Rectal smooth muscle tissue (tissue), 1 donor: Measurements from ENCODE around the gene CMTM1.
A peak's percentile ranks its signal among the peaks of the same experiment; 100 is the strongest.
"Not testable (repeated sequence)": the region's sequence is repeated elsewhere in the genome, so short reads cannot be mapped to it uniquely, and the experiment has no call there.

Source experiments
- H3K27ac ChIP-seq: one replicate; pipeline ENCODE4 v1.7.0; 2013; ENCODE audit warnings: low read depth, low read length, inconsistent platforms
- H3K27me3 ChIP-seq: one replicate; pipeline ENCODE4 v1.7.0; 2013; ENCODE audit warnings: low read length; ENCODE audit not compliant: control insufficient read depth, insufficient read depth
- H3K36me3 ChIP-seq: one replicate; pipeline ENCODE4 v1.7.0; 2013; ENCODE audit warnings: low read length; ENCODE audit not compliant: control insufficient read depth, insufficient read depth
- H3K4me1 ChIP-seq: one replicate; pipeline ENCODE4 v1.7.0; 2013; ENCODE audit warnings: low read length; ENCODE audit not compliant: control insufficient read depth, insufficient read depth
- H3K4me3 ChIP-seq: one replicate; pipeline ENCODE4 v1.7.0; 2013; ENCODE audit warnings: low read length
- H3K9ac ChIP-seq: one replicate; pipeline ENCODE4 v1.7.0; 2013; ENCODE audit warnings: low read length

CMTM1 gene

GRCh38 chr16:66594739-66595138 is 28.5 kb downstream of the CMTM1 start:
- no peaks in the 10 kb centered on the region for H3K36me3 ChIP-seq
- no peak overlapping the region for H3K9ac ChIP-seq
- H3K27me3 ChIP-seq = no peaks in the 10 kb centered on the region
- no peak overlapping the region for H3K4me3 ChIP-seq
- H3K4me1 ChIP-seq = no peaks in the 10 kb centered on the region
- no peak overlapping the region for H3K27ac ChIP-seq

- H3K27me3 ChIP-seq = not testable (repeated sequence)
Observed at GRCh38 chr16:66596559-66596958, 30.3 kb downstream of the CMTM1 start.

GRCh38 chr16:66596986-66597848 is 31.0 kb downstream of the CMTM1 start:
- Histone ChIP-seq H3K27ac (no peak overlapping the region), H3K36me3 (no peaks in the 10 kb centered on the region), H3K4me3 (no peak overlapping the region), H3K27me3 (no peaks in the 10 kb centered on the region), H3K4me1 (no peaks in the 10 kb centered on the region), H3K9ac (no peak overlapping the region)

More at GRCh38 chr16:66596559-66596958, 30.3 kb downstream of the CMTM1 start:
- not testable (repeated sequence) for H3K36me3 ChIP-seq, H3K4me3 ChIP-seq, H3K27ac ChIP-seq, H3K4me1 ChIP-seq, H3K9ac ChIP-seq

GRCh38 chr16:66598111-66598510 is 31.9 kb downstream of the CMTM1 start:
- Histone ChIP-seq H3K4me1 (no peaks in the 10 kb centered on the region), H3K27ac (no peak overlapping the region), H3K9ac (no peak overlapping the region)

GRCh38 chr16:66599726-66600125 is 33.5 kb downstream of the CMTM1 start:
- Histone ChIP-seq H3K4me1 (peaks cover 2% of the 10 kb centered on the region), H3K36me3 (no peaks in the 10 kb centered on the region), H3K27ac (no peak overlapping the region), H3K9ac (no peak overlapping the region), H3K27me3 (peaks cover 4% of the 10 kb centered on the region), H3K4me3 (no peak overlapping the region)

More at GRCh38 chr16:66598111-66598510, 31.9 kb downstream of the CMTM1 start:
- H3K4me3 ChIP-seq = no peak overlapping the region
- H3K27me3 ChIP-seq = no peaks in the 10 kb centered on the region
- H3K36me3 ChIP-seq = no peaks in the 10 kb centered on the region

DNA sequence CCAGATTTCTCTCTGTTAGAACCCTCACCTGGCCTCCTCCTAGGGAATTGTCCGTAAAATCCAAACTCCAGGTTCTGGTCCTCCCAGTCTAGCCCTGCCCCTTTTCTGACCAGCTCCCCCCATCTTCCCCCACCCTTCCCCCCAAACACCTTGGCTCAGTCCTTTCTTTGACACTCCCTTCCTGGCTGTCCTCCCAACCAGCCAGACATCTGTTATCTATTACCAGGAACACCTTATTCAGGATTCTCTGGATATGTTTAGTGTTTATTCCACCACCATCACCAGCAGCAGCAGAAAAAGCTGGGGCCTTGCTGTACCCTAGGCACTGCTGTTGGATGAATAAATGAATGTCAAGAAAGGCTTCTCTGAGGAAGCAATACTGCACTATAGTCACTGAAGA is 34.2 kb downstream of the CMTM1 start:
- no peak overlapping the region for H3K9ac ChIP-seq
- H3K27me3 ChIP-seq = peaks cover 4% of the 10 kb centered on the region
- peaks cover 2% of the 10 kb centered on the region for H3K4me1 ChIP-seq
- no peak overlapping the region for H3K4me3 ChIP-seq
- no peak overlapping the region for H3K27ac ChIP-seq
- no peaks in the 10 kb centered on the region for H3K36me3 ChIP-seq

DNA sequence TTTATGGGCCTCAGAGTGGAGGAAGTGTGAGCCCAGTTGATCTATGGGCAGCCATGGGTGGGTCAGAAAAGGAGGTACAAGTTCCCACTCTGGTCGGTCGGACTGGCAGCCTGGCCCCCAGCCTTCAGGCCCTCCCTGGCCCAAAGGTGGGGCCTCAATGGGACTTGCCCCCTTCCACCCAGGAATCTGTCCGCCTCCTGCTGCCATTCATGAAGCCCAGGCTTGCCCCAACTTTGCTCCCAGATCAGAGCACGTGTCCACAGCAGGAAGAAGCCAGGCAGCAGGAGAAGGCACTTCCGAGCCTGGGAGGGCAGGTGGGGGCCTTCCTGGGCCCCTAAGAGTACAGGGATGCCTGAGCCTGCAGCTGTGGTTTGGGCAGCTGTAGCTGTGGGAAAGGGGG is 35.2 kb downstream of the CMTM1 start:
- Histone ChIP-seq H3K4me3 (no peak overlapping the region), H3K27me3 (peaks cover 4% of the 10 kb centered on the region), H3K4me1 (peaks cover 2% of the 10 kb centered on the region), H3K9ac (no peak overlapping the region), H3K36me3 (no peaks in the 10 kb centered on the region), H3K27ac (no peak overlapping the region)

DNA sequence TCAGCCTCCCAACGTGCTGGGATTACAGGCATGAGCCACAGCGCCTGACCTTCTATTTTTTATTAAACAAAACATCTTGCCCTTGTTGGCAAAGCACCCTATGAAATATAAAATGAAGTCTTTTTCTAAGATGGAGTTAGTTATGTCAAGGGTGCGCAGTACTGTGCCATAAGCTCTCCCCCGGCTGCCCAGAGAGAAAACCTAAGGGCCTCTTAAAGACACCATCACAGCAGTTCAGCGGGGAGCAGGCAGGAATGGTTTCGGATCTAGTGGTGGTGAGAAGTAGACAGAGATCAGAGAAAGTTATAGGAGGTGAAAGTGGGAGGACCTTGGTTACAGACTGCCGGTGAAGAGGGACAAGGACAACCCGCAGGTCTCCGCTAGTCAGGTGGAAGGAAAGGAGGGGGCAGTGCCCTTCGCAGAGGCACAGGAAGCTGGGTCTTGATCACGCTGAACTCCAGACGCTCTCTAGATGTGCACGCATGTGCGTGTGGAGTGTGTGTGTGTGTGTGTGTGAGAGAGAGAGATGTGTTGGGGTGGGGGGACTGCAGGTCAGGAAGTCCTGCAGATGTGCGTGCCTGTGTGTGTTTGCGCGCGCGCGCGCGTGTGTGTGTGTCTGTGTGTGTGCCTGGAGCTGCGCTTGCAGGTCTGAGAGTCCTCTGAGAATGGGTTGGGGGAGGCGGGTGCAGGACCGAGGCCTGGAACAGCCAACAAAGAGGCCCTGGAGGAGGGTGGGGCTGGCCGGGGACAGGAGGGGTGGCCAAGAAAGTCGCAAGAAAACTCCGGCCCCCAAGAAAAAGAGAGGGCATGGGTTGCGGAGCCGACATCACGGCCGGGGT is 37.5 kb downstream of the CMTM1 start:
- no peak overlapping the region for H3K27ac ChIP-seq
- H3K27me3 ChIP-seq = peaks cover 4% of the 10 kb centered on the region
- no peaks in the 10 kb centered on the region for H3K36me3 ChIP-seq
- H3K4me1 ChIP-seq = peaks cover 4% of the 10 kb centered on the region
- peak overlapping the region; percentile 5 for H3K9ac ChIP-seq
- peak overlapping the region; percentile 76 for H3K4me3 ChIP-seq

DNA sequence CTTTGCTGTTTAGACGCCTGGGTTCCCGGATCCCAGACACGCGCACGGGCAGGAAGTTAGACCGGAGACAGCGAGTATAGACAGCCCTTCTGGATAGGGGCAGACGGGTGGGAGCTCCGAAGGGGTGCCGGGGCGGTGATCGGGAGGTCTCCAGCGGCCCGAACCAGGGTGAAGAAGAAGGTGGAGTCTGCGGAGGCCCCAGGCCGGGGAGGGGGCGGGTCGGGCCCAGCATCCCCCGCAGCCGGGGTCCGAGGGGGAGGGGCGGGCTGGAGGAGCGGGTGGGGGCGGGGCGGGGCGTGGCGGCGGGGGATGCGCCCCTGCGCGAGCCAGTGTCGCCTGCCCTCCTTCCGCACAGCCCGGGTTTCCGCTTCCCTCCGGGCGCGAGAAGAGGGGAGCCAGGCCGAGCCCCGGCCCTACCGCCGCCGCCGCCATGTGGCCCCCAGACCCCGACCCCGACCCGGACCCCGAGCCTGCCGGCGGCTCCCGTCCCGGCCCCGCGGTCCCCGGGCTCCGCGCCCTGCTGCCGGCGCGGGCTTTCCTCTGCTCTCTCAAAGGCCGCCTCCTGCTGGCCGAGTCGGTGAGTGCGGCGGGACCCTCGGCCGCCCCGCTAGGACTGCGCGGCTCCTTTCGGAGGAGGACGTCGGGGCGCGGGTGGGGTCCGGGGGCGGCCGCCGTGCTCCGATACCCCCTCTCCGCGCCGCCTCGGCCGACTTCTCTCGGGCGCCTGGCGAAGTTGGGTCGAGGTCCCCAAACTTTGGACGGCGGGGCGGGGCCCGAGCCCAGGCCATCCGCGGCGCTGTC is 38.3 kb downstream of the CMTM1 start, which contains the start of gene CMTM3:
TSS of gene CMTM3 (plus strand) at position 329 of the 801 bp plus-strand sequence. CDS start at position 431, 102 bp downstream.
- H3K36me3 ChIP-seq = peaks cover under 1% of the 10 kb centered on the region
- peak within 1 kb of the TSS; percentile 6 for H3K9ac ChIP-seq
- H3K27me3 ChIP-seq = peaks cover 4% of the 10 kb centered on the region
- H3K4me1 ChIP-seq = peaks cover 7% of the 10 kb centered on the region
- H3K27ac ChIP-seq = peak within 1 kb of the TSS; percentile 59
- peak within 1 kb of the TSS; percentile 76 for H3K4me3 ChIP-seq

GRCh38 chr16:66605177-66605978 is 39.1 kb downstream of the CMTM1 start:
- Histone ChIP-seq H3K27me3 (peaks cover 4% of the 10 kb centered on the region), H3K27ac (peak overlapping the region; percentile 59), H3K4me3 (peak overlapping the region; percentile 56), H3K4me1 (peaks cover 7% of the 10 kb centered on the region), H3K36me3 (peaks cover 9% of the 10 kb centered on the region), H3K9ac (peak overlapping the region; percentile 6)

- peaks cover 7% of the 10 kb centered on the region for H3K4me1 ChIP-seq
- H3K27ac ChIP-seq = no peak overlapping the region
- H3K4me3 ChIP-seq = peak overlapping the region; percentile 56
- peaks cover 12% of the 10 kb centered on the region for H3K36me3 ChIP-seq
- peaks cover 4% of the 10 kb centered on the region for H3K27me3 ChIP-seq
- H3K9ac ChIP-seq = no peak overlapping the region
Observed at GRCh38 chr16:66605979-66606751, 39.9 kb downstream of the CMTM1 start.
